Body of pancreas (tissue), 4 donors: ENCODE results near the gene CDK19.

Experiments
- POLR2A ChIP-seq, 3 donors: fragments of 450-650 bp; IDR thresholded peaks; one replicate each; pipeline ENCODE4 v1.6.1; 2016; ENCODE audit warnings: antibody characterized with exemption in 3 of 3, mild to moderate bottlenecking in 2 of 3
- TF ChIP-seq, protein P1 (sequence below), 7 experiments: fragments of 450-650 bp in 4 of 7; fragments of 200-600 bp in 3 of 7; sonication (generic) in 3 of 7; IDR thresholded peaks; one replicate each; pipeline ENCODE4 v1.5.1; 2016 to 2019; ENCODE audit warnings: antibody characterized with exemption in 7 of 7

DNA sequence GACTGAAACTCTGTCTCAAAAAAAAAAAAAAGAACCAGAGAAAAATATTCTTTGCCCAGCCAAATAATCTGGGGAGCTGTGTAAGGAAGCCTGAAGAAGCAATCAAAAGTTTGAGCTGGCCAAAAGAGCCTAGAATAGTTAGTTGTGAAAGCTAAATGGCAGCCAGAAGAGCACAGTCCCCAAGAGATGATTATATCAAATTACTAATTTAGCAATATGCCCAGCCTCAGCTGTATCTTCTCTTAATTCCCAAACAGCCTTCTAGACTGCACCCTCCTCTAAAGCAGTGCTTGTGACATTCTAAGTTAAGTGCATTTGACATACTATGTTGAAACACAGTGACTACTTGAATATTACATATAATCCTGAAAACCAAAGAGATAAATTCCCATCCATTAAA, 38.9 kb downstream of the CDK19 start:
- TF ChIP-seq, protein P1, sequence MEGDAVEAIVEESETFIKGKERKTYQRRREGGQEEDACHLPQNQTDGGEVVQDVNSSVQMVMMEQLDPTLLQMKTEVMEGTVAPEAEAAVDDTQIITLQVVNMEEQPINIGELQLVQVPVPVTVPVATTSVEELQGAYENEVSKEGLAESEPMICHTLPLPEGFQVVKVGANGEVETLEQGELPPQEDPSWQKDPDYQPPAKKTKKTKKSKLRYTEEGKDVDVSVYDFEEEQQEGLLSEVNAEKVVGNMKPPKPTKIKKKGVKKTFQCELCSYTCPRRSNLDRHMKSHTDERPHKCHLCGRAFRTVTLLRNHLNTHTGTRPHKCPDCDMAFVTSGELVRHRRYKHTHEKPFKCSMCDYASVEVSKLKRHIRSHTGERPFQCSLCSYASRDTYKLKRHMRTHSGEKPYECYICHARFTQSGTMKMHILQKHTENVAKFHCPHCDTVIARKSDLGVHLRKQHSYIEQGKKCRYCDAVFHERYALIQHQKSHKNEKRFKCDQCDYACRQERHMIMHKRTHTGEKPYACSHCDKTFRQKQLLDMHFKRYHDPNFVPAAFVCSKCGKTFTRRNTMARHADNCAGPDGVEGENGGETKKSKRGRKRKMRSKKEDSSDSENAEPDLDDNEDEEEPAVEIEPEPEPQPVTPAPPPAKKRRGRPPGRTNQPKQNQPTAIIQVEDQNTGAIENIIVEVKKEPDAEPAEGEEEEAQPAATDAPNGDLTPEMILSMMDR (IDR thresholded peaks at IDR 0.05) = no peak
- no peak for TF ChIP-seq POLR2A (IDR thresholded peaks at IDR 0.05)
